T-helper 22 cell (primary cell): ENCODE data around the gene MYH15.

Source experiments
- DNase-seq: peaks from one replicate; pipeline ENCODE4 v3.0.0-alpha.2; 2020; ENCODE audit warnings: low read depth

The MYH15 gene

DNA sequence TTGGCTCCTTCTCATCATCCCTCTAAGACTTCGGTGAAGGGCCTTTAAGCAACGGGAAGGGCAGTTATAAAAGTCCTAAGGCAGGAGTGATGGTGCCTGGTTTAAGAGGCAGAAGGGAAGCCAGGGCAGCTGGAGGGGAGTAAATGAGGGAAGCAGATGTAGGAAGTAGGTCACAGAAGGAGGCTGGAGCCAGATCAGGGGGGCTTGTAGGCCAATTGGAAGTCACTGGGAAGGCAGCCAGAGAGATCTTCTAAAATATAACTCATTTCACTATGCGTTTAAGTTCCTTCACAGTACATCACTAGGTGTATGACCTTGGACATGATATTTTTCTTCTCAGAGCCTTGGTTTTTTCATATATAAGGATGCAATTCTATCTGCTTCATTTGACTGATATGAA, 94.7 kb downstream of the MYH15 start:
- DNase-seq, result no peak

DNA sequence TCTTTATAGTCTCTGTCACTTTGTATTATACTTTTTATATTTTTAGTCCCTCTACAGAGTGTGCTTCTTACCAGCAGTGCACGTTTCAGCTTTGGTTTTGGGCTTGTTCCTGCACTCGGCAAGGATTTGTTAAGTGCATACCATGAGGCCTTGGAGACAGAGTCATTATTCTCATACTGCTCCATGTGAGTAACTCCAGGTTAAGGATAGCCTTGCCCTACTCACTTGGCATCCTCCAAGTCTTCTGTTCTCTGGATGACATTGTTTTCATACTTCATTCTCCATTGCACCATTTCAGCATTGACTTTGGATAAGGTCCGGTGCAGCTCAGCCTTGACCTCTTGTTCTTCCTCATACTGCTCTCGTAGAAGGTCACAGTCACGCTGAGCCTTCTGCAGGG, 96.4 kb downstream of the MYH15 start:
- DNase-seq, result no peak

DNA sequence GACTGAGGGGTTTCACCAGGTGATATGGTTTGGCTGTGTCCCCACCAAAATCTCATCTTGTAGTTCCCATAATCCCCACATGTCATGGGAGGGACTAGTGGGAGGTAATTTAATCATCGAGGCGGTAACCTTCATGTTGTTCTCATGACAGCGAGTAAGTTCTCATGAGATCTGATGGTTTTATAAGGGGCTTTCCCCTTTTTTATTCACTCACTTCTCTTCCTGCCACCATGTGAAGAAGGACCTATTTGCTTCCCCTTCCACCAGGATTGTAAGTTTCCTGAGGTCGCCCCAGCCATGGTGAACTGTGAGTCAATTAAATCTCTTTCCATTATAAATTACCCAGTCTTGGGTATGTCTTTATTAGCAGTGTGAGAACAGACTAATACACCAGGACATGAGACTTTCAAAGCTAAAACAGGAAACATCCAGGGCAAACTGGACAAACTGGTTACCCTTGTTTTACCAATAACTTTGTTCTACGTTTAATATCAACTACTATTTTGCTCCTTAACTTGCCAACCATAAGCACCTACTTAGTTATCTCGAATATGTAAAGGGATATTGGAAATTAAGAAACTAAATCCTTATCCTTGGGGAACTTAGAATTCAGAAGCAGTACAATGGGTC, 98.2 kb downstream of the MYH15 start:
- DNase-seq, result no peak

DNA sequence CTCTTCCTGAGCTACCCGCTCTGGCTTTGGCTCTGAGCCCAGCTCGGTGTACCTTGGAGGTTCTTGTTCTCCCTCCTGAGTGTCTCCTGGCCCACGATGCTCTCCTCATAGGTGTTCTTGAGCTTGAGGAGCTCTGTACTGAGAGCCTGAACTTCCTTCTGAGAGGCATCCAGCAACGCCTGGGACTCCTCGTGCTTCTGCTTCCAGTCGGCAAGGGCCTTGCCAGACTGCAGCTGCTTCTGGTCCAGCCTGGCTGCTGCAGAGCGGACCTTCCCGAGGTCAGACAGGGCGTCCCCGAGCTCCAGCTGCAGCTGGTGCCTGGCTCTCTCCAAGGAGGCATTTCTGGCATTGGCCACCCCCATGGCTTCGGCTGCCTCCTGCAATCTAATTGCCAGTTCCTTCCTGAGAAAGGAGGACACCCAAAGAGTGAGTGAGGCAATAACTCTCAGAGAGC, 99.8 kb downstream of the MYH15 start:
- no peak for DNase-seq

DNA sequence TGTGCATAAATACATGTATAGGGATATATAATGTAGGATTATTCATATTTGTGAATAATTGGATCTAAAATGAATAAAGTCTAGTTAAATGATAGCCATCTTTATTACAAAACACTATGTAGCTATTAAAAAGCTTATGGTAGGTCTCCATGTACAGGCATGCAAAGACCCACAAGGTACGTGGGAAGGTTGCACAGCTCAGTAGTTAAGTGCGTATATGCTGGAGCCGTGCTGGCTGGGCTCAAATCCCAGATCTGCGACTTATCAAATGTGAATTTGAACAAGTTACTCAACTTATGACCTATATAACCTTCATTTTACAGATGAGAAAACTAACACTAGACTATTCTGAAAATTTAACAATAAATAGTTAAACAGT, 100.6 kb downstream of the MYH15 start:
- DNase-seq, result no peak

DNA sequence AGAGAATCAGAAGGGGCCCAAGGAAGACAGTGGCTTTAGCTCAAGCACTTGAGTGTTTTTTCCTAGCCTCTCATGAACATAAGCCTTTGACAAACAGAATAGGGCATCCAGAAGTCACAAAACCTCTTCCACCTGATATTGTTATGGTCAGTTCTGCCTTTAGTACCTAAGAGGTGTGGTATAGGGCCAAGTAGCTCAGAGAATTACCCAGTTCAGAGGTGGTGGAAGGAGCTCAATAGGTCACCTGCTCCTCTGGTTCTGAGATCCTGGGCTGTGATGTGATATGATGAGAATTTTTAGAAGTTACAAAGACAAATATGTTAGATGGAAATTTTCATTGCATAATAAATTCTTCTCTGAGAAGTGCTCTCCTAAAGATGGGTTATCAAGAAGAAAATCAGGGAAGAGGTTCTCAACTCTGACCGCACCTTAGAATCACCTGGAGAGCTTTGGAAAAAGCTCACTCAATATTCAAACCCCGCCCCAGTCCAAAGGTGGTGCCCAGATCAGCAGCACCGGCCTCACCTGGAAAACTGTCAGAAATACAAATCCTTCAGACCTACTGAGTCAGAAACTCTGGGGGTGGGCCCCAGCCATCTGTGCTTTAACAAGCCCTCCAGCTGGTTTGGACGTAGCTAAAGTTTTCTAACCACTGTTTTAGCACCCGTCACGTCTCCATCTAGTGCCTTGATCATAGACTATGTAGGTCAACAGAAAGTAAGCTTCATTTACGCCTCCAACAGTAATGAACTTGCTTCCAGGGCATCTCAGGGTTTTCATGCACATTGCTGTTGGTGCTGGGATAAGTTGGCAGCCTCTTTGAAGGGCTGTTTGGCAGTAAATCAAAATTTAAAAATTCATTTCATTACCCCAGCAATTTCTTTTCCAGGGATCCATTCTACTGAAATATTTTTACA, 101.3 kb downstream of the MYH15 start:
- no peak for DNase-seq

DNA sequence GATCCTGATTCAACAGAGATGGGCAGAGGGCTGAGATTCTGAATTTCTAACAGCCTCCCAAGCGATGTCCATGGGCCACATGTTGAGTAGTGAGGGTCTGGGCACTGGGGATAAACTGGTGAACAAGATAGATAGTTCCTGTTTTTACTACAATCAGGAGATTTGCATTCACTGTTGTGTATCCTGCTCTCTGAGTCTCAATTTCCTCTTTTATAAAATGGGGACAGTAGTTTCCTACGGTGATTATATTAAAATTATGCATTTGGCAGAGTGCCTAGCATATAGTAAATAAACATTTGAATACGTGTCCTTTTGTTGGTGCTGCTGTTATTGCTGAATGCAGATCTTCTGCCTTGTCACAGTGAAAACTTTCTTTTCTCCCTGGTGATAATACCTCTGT, 102.5 kb downstream of the MYH15 start:
- DNase-seq, result no peak

DNA sequence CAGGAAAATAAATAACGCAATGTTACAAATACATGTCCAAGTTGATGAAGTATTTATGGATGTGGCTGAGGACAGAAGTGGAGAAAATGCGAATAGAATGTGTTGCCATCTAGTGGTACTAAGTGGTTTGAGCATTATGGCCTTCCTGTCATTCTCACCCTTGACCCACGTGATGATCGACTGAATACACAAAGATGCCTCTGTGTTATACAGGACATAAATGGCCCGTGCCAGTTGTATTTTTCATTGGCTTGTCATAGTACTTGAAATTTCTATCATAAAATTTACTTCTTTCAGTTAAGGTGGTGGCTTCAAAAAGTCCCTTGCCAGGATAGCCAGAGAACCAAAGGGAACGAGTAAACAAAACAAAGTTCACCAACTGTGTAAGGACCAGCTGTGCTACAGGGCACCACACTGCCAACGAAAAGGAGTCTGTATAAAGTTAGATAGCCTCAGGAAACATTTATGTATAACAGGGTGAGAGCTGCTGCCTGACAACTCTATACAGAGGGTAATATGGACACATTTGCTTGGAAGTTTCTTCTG, 103.7 kb downstream of the MYH15 start:
- no peak for DNase-seq

DNA sequence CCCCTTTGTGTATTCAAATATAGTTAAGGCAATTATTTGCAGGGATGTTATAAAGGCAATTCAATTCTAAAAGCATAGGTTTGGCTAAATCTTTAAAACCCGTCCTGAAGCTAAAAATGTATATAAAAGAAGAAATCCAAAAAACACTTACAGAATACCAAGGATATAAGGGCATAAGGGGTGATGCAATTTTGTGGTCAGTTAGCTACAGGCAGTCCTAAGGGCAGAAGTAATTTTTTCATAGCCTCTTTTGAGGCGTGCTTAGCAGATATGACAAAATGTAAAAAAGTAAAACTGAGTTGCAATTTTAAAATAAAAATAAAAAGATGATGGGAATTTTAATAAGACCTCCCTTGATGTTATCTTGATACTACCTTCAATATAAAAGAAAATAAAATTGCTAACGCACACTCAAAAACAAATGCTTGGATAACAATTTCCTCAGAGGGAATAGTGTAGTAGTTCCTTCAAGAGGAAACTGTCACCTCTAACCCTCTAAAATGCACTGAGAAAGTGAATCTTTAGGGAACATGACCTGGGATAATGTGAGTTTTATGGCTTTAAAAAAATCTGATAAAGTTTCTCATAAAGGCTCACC, 104.2 kb downstream of the MYH15 start:
- DNase-seq, result no peak

DNA sequence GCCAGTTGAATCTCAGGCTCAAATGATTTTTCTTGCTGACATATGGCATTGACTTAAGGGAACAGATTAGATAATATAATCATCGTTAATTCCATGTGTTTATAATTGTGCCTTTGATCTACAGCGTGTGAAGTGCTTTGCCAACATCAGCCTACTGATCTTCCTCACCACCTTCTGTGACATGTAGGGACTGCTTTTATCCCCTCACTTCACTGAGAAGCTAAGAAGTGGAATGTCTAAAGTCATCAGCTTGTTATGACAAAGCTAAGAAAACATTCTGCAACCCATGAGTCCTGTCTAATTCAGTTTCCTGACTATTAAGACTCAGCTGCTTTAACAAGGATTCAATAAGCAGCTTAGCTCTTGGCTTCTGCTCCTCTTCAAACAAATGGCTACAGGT, 106.0 kb downstream of the MYH15 start:
- no peak for DNase-seq

DNA sequence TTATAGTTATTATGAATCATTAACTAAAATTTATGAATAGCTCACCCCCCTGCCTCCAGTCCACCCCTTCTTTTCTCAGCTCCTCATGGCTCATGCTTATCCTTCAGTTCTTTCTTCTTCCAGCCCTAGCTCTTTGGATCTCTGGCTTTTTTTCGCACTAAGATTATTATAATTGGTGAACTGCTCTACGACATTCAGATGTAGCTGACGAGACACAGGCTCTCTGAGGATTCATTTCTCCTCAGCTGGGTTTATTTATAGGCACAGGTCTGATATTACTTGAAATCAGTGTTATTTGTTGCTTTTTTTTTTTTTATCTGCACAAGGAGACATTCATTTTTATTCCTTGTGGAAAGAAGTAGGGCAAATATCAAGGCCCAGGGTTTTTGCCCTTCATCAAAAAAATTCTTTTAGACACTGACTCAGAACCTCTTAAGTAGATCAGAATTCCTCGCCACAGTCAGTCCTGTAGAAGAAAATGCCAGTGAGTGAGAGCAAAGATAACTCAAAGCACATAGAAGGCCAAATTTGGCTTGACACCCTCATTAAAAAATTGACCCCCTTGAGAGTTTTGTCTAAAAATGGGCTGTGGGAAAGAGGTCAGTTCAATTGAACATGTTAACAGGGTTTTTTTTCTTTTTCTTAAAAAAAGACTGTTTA, 106.6 kb downstream of the MYH15 start:
- DNase-seq, result no peak

DNA sequence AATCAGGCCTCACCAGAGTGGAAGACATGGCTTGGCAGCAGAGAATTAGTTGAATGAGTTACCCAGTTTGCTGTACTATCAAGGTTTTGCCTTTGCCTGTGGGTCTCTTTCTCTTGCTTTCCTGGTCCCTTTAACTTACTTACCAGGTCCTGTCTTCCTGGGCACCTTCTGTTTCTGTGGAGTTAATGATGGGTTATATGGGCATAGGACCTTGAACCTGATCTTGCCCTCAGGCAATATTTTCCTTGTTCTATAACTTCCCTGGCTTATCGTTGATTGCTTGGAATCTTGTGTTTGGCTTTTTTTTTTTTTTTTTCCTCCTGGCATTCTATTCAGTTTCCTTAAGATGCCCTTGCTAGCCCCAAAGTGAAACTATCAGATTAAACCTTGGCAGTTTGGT, 107.2 kb downstream of the MYH15 start:
- no peak for DNase-seq

DNA sequence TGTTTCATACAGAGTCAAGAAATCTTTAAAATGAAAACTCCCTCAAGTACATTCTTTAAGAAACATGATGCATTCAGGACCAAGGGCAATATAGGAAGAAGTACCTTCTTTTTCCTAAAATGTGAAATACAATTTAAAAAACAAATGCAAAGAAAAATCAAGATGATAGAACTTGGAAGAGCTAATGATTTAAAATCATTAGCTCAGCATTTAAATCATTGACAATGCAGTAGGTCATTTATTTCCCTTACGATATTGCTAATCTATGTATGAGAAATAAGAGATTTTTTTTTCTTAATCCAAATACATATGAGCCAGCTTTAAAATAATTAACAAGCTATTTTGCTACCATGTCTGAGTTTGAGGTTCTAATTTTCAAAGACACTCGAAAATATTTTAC, 108.6 kb downstream of the MYH15 start:
- DNase-seq, result no peak

DNA sequence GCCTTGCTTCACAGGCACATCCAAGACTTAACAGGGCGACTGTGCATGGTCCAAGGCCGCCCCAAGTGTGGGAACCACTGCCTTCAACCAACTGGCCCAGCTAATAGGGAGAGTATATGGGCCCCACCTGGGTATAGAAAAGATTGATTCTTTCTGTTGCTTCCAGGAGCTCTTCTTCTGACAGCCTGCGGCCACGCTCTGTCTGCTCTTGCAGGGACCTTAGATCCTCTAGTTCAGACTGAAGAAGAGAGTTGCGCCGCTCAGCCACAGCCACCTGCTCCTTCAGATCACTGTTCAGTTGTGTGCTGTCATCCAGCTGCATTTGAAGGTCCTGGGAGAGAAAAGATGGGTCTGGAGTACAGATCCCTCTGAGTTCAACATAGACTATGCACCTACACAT, 111.9 kb downstream of the MYH15 start:
- DNase-seq, result no peak

DNA sequence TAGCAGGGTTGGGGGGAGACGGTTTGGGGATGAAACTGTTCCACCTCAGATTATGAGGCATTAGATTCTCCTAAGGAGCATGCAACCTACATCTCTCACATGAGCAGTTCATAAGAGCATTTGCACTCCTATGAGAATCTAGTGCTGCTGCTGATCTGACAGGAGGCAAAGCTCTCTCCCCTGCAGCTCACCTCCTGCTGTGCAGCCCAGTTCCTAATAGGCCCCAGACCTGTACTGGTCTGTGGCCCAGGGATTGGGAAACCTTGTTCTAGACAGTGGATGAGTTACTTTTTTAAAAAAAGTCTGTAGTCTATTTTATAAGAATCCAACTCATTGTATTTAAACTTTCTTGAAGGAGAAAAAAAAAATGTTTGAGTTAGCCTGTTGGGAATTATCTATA, 114.1 kb downstream of the MYH15 start:
- DNase-seq, result no peak

DNA sequence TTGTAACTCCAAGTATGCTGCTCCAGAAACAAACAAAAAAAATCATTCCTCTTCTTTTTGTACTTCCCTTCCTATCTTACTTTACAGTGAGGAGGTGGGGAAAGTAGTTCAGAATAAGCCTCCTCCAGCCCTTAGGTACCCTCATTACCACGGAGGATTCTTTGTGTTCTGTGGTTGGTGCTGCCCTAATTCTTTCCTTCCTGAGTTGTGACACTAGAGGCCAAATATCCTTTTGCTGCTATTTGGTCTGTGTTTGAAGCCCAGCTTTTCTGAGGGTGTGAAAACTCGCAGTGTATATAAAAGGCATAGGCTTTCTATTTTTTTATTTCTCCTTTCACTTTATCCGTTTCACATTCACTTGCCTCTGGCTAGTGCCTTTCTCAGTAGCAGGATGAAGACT, 115.8 kb downstream of the MYH15 start:
- DNase-seq, result no peak

DNA sequence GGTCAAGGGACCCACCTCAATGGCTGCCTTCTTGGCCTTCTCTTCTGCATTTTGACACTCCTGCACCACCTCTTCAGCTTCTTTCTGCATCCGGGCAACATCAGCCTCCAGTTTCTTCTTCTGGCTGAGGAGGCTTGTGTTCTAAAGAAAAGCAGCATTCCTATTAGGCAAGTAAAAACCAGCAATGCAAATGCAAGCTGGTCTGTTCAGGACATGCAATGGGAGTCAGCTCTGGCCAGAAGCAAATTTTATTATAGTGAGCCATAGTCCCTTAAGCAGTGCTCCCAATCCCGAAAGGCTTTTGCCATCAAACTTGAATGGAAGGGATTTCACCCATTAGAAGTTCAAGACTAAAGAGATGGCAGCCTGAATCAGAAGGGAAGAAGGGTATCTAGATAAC, 116.4 kb downstream of the MYH15 start:
- no peak for DNase-seq

DNA sequence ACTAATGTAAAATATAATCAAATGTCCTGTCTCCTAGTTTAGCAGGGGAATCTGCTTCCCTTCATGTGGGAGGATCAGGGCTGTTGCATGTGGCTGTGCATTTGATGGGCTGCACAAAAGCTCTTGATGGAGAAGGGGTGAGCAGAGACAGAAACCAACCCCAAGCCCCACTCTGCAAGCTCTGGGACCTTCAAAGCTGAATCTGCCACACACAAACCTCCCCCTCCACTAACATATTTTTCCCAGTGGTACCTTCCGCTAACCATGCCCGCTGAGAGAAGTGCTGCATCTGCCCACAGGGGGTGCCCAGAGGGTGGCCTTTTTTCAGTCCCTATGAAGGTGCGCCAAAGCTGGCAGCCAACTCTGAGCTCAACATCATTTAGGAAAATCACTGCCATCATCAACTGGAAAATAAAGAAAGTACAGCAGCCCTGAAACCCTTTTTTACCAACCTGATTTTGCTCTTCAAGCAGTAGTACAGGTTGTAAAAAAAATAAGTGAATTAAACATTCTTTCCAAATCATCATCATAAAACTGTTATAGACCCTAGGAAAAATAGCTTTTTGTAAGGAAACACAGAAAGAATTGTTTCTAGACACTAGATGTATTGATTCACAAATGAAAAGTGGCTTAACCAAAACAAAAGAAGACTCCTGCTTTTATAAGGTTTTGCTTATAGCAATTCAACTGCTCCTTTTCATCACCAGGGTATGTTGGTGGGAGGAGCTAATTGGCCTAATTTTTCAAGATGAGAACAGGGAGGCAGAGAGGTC, 117.1 kb downstream of the MYH15 start:
- DNase-seq, result no peak

DNA sequence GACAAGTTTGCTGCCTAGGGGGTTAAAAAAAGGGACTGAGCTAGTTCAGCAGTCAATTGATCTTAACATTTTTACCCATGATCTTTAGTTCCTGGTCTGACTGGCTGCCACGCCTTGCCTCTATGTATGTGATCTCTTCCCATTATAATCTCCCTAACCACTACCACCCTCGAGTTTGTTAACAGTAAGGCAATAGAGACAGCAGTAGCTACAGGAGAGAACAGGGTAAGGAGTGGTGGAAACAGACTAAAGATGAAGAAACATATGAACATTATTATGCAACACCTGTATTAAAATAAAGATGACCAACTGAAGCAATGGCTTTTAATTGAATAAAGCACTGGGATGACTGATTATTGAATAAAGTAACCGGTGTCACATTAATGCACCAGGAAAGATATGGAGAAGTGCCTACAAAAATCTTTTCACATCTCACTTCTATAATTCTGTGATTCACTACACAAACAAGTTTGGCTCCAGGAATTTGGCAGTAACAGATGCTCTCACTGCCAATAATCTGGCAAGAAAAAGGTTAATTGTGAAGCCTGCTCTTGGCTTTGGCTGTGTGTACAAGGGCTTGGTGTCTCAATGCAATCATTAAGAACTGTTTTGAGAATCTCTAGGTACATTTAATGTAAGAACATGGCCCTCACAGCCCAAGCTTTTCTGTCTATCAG, 118.3 kb downstream of the MYH15 start:
- DNase-seq, result no peak

DNA sequence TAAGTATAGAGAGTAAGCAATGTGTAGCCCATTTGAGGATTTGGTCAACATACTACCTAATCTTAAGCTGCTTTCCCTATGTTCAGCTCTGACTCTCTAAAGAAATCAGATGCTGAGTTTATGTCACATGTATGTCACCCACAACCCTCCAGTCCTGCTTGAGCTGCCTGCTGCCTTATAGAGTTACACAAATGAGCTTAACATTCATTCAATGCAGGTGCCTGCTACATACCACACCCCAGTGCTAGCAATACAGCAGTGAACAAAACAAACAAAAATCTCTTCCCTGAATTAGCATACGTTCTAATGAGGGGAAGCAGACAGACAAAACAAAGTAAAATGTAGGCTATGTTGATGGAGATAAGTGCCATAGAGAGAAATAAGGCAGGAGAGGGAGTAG, 121.0 kb downstream of the MYH15 start:
- no peak for DNase-seq
